A549 (cell line): ENCODE results near the gene MAN2B2. TPM values are rescaled to one million over a fixed set of nuclear protein-coding genes. Genes with fewer than 3 reads are reported as not detected.

ENCODE experiments used
- ATAC-seq, 2 experiments: fragments of 200-7000 bp in 1 of 2; fragments of >200 bp in 1 of 2; cut with Nextera tagmentation in 1 of 2; cut with Tn5 transposase in 1 of 2; 3 replicates each; pipeline versions ENCODE4 v1.8.0 to v1.9.1; 2018 to 2020; ENCODE audit warnings: mild to moderate bottlenecking in 1 of 2, moderate library complexity in 1 of 2
- CTCF ChIA-PET: fragments of 300-600 bp; sonication (Branson Sonifier 250); formaldehyde crosslinking; extraction: SDS; loops from one replicate; lab custom pipeline; 2021; ENCODE audit warnings: antibody characterized with exemption, inconsistent platforms; lab: Yijun Ruan, JAX
- POLR2A ChIA-PET: fragments of 350-600 bp; formaldehyde crosslinking; extraction: SDS; loops from one replicate; lab custom pipeline; 2021; ENCODE audit warnings: antibody characterized with exemption, inconsistent platforms; lab: Yijun Ruan, JAX
- DNase-seq, 2 experiments: peaks; one replicate each; pipeline versions ENCODE4 v3.0.0 to v3.0.0-alpha.2; 2011 to 2016; ENCODE audit warnings: low read depth in 1 of 2, low spot score in 1 of 2
- FAIRE-seq: peaks from 2 replicates; lab custom pipeline; 2011; peaks lifted over from hg19 to GRCh38; lab: Jason Lieb, UNC
- H3K27ac ChIP-seq, 2 experiments: fragments of >200 bp; sonication (Bioruptor Twin); formaldehyde crosslinking; 3 replicates each; pipeline ENCODE4 v1.5.1; 2016 to 2017
- H3K4me1 ChIP-seq: fragments of >200 bp; sonication (Bioruptor Twin); formaldehyde crosslinking; 3 replicates; pipeline ENCODE4 v1.6.1; 2016
- H3K4me2 ChIP-seq: fragments of >200 bp; sonication (Bioruptor Twin); formaldehyde crosslinking; 3 replicates; pipeline ENCODE4 v1.6.1; 2016
- H3K4me3 ChIP-seq: fragments of >200 bp; sonication (Bioruptor Twin); formaldehyde crosslinking; 3 replicates; pipeline ENCODE4 v1.5.1; 2016
- H3K9me3 ChIP-seq: fragments of >200 bp; sonication (Bioruptor Twin); formaldehyde crosslinking; 3 replicates; pipeline ENCODE4 v1.6.1; 2016
- CBX8 ChIP-seq: fragments of 200-600 bp; sonication (generic); IDR thresholded peaks from 2 replicates; pipeline ENCODE4 v1.6.1; 2016
- CHD4 ChIP-seq: fragments of 200-600 bp; sonication (generic); IDR thresholded peaks from 2 replicates; pipeline ENCODE4 v1.6.1; 2016; ENCODE audit warnings: antibody characterized with exemption, mild to moderate bottlenecking, borderline replicate concordance
- CTCF ChIP-seq: fragments of >200 bp; sonication (Bioruptor Twin); formaldehyde crosslinking; IDR thresholded peaks from 3 replicates; pipeline ENCODE4 v1.5.1; 2016
- EHF ChIP-seq: fragments of 250-450 bp; sonication (Bioruptor Pico); IDR thresholded peaks from 2 replicates; pipeline ENCODE4 v1.5.0; 2020; ENCODE audit warnings: mild to moderate bottlenecking
- EHMT2 ChIP-seq: fragments of 200-600 bp; sonication (generic); IDR thresholded peaks from 2 replicates; pipeline ENCODE4 v1.6.1; 2016; ENCODE audit warnings: antibody characterized with exemption, low read depth, mild to moderate bottlenecking, moderate library complexity
- FOSB ChIP-seq: fragments of 250-450 bp; sonication (Bioruptor Pico); IDR thresholded peaks from 2 replicates; pipeline ENCODE4 v1.5.0; 2020; ENCODE audit warnings: mild to moderate bottlenecking, moderate library complexity
- FOSL2 ChIP-seq, 2 experiments: fragments of 450-650 bp in 1 of 2; fragments of >200 bp in 1 of 2; sonication (Bioruptor Twin) in 1 of 2; formaldehyde crosslinking; IDR thresholded peaks; 2 replicates each; pipeline versions ENCODE4 v1.5.0 to v1.6.1; 2016 to 2020; ENCODE audit warnings: mild to moderate bottlenecking in 1 of 2, moderate library complexity in 1 of 2
- HEYL ChIP-seq: fragments of 250-450 bp; sonication (Bioruptor Pico); IDR thresholded peaks from 2 replicates; pipeline ENCODE4 v1.8.0; 2021; ENCODE audit warnings: mild to moderate bottlenecking, moderate library complexity
- HOXB5 ChIP-seq: fragments of 250-450 bp; sonication (Bioruptor Pico); IDR thresholded peaks from 2 replicates; pipeline ENCODE4 v1.5.0; 2020; ENCODE audit warnings: mild to moderate bottlenecking, moderate library complexity
- JUNB ChIP-seq: fragments of >200 bp; sonication (Bioruptor Twin); formaldehyde crosslinking; IDR thresholded peaks from 2 replicates; pipeline ENCODE4 v1.6.1; 2016
- KDM1A ChIP-seq: fragments of 200-600 bp; sonication (generic); IDR thresholded peaks from 2 replicates; pipeline ENCODE4 v1.6.1; 2016; ENCODE audit warnings: low read depth, mild to moderate bottlenecking
- MAZ ChIP-seq: fragments of 150-350 bp; IDR thresholded peaks from 2 replicates; pipeline ENCODE4 v1.6.1; 2014; ENCODE audit warnings: antibody characterized with exemption, low read depth, low read length, borderline replicate concordance
- NPAS2 ChIP-seq: fragments of 250-450 bp; sonication (Bioruptor Pico); IDR thresholded peaks from 2 replicates; pipeline ENCODE4 v1.8.0; 2022; ENCODE audit warnings: mild to moderate bottlenecking, moderate library complexity, borderline replicate concordance
- POLR2A ChIP-seq: IDR thresholded peaks from 2 replicates; pipeline ENCODE4 v1.6.1; 2012; ENCODE audit warnings: mild to moderate bottlenecking, low read length
- RAD21 ChIP-seq, 2 experiments: fragments of >200 bp in 1 of 2; sonication (Bioruptor Twin) in 1 of 2; formaldehyde crosslinking in 1 of 2; IDR thresholded peaks in 1 of 2; conservative IDR thresholded peaks in 1 of 2; 2 replicates in 1 of 2; 3 replicates in 1 of 2; pipeline ENCODE4 v1.6.1; 2012 to 2018; ENCODE audit warnings: inconsistent platforms in 1 of 2
- RCOR1 ChIP-seq: fragments of 150-350 bp; IDR thresholded peaks from 2 replicates; pipeline ENCODE4 v1.6.1; 2014; ENCODE audit warnings: antibody characterized with exemption, low read length, low read depth
- REST ChIP-seq: fragments of 200-600 bp; sonication (generic); IDR thresholded peaks from 2 replicates; pipeline ENCODE4 v1.6.1; 2016; ENCODE audit warnings: antibody characterized with exemption, mild to moderate bottlenecking, moderate library complexity
- RNF2 ChIP-seq: fragments of 200-600 bp; sonication (generic); IDR thresholded peaks from 2 replicates; pipeline ENCODE4 v1.6.1; 2016; ENCODE audit warnings: low read depth, mild to moderate bottlenecking, antibody characterized with exemption, moderate library complexity, borderline replicate concordance
- SMC3 ChIP-seq: fragments of >200 bp; sonication (Bioruptor Twin); formaldehyde crosslinking; IDR thresholded peaks from 3 replicates; pipeline ENCODE4 v1.6.1; 2018; ENCODE audit warnings: inconsistent platforms
- TFCP2L1 ChIP-seq: fragments of 250-450 bp; sonication (Bioruptor Pico); IDR thresholded peaks from 2 replicates; pipeline ENCODE4 v1.5.0; 2021; ENCODE audit warnings: mild to moderate bottlenecking
- ZC3H11A ChIP-seq: fragments of 450-650 bp; IDR thresholded peaks from 2 replicates; pipeline ENCODE4 v1.6.1; 2014; ENCODE audit warnings: antibody characterized with exemption, mild to moderate bottlenecking
- ZFP36 ChIP-seq: fragments of 450-650 bp; IDR thresholded peaks from 2 replicates; pipeline ENCODE4 v1.6.1; 2014; ENCODE audit warnings: borderline replicate concordance; ENCODE audit not compliant: partially characterized antibody
- ZSCAN20 ChIP-seq: fragments of 250-450 bp; sonication (Bioruptor Pico); IDR thresholded peaks from 2 replicates; pipeline ENCODE4 v1.8.0; 2022; ENCODE audit warnings: mild to moderate bottlenecking, moderate library complexity
- WGBS: methylation state at CpG from one replicate; pipeline ENCODE4 v1.1.6; 2017; ENCODE audit errors: missing lambda C conversion rate; 5-methylcytosine and 5-hydroxymethylcytosine counted together
- polyA plus RNA-seq, 4 experiments: library from polyadenylated mRNA; depleted of rRNA in 3 of 4; stranded (reverse); fragments of >200 nt; fragmentation: RNase III in 1 of 4; extraction: RNeasy Plus Mini Kit Qiagen cat#74134 plus additional on column Dnase treatment in 1 of 4; gene quantifications; 2 replicates in 3 of 4; 3 replicates in 1 of 4; pipeline ENCODE4 v1.2.3, GENCODE V29; 2011 to 2017
- TF ChIP-seq, protein P1 (sequence below): fragments of 450-650 bp; IDR thresholded peaks from 2 replicates; pipeline ENCODE4 v1.6.1; 2014; ENCODE audit warnings: antibody characterized with exemption
- TF ChIP-seq, protein P2 (sequence below): fragments of 250-450 bp; sonication (Bioruptor Pico); IDR thresholded peaks from 2 replicates; pipeline ENCODE4 v1.5.0; 2020; ENCODE audit warnings: low read depth, mild to moderate bottlenecking, moderate library complexity

Gene MAN2B2
- polyA plus RNA-seq, 2 of the 4 experiments (the other 2 are of a cell fraction), result 6.3 to 8.4 TPM

DNA sequence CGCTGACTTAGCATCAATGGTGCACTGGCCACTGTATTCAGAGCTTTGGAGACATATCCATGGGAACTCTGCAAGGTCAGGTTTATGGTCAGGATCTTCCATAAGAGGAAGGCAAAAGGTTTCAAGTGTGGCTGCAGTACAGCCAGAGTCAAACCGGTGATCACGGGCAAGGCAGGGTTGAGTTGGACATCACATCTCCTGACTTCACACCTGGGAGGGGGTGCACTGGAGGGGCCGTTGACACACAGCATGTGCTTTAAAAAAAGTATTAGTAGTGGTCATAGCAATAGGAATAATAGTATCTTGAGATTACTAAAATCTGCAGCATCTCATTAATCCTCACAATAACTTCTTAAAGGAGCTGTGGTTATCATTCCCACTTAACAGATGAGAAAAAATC, 28.9 kb upstream of the MAN2B2 start:
- 29% methylated on average over 4 of the region's 4 CpGs for WGBS
- ChIA-PET POLR2A (no interaction called here), CTCF (interaction anchor here (0.6 to 6.6 kb wide), 32 partner anchors 10 to 325 kb away, joined by 3 to 36 read pairs (median 4); partner anchors contain the start of genes MAN2B2 and MRFAP1)
- no peak for FAIRE-seq
- Histone ChIP-seq H3K4me3 (no peak overlapping the region), H3K4me1 (no peaks in the 10 kb centered on the region), H3K9me3 (no peaks in the 10 kb centered on the region), H3K4me2 (no peak overlapping the region), H3K27ac (no peak overlapping the region)
- no peak for DNase-seq
- no peak for ATAC-seq
- TF ChIP-seq HOXB5 (CRISPR knock-in tag) (no peak), RCOR1 (no peak), TFCP2L1 (no peak), FOSL2 (IDR thresholded peaks at IDR 0.05) (no peak), FOSL2 (CRISPR knock-in tag; IDR thresholded peaks at IDR 0.05) (no peak), CTCF (no peak), CBX8 (no peak), POLR2A (no peak), FOSB (no peak), EHF (no peak), ZC3H11A (no peak), KDM1A (no peak)
- TF ChIP-seq, protein P1, sequence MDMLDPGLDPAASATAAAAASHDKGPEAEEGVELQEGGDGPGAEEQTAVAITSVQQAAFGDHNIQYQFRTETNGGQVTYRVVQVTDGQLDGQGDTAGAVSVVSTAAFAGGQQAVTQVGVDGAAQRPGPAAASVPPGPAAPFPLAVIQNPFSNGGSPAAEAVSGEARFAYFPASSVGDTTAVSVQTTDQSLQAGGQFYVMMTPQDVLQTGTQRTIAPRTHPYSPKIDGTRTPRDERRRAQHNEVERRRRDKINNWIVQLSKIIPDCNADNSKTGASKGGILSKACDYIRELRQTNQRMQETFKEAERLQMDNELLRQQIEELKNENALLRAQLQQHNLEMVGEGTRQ, result no peak

- 13% methylated on average over 19 of the region's 19 CpGs for WGBS
- ChIA-PET POLR2A (no interaction called here), CTCF (interaction anchor here (0.6 to 6.6 kb wide), 41 partner anchors 11 to 326 kb away, joined by 3 to 36 read pairs (median 4); partner anchors contain the start of genes MAN2B2 and MRFAP1)
- FAIRE-seq (no peak), DNase-seq (peak; percentile 20 to 75), ATAC-seq (peak in 1 of 2 experiments; percentile 78; a peak in 4 of 6 replicates)
- Histone ChIP-seq H3K4me3 (no peak overlapping the region), H3K4me1 (no peaks in the 10 kb centered on the region), H3K27ac (no peak overlapping the region), H3K4me2 (no peak overlapping the region), H3K9me3 (peaks cover 6% of the 10 kb centered on the region; the same call in 2 of the 3 replicates)
- TF ChIP-seq RNF2, result no peak
- TF ChIP-seq EHMT2, result peak; percentile 59; the same call in 1 of the 2 replicates
- TF ChIP-seq SMC3, result peak; percentile 75
- no peak for TF ChIP-seq KDM1A
- TF ChIP-seq JUNB, result no peak
- peak; percentile 68 for TF ChIP-seq CTCF
- no peak for TF ChIP-seq CHD4
- TF ChIP-seq HOXB5 (CRISPR knock-in tag), result peak; percentile 56; the same call in 1 of the 2 replicates
- no peak for TF ChIP-seq HEYL
- TF ChIP-seq, protein P2, sequence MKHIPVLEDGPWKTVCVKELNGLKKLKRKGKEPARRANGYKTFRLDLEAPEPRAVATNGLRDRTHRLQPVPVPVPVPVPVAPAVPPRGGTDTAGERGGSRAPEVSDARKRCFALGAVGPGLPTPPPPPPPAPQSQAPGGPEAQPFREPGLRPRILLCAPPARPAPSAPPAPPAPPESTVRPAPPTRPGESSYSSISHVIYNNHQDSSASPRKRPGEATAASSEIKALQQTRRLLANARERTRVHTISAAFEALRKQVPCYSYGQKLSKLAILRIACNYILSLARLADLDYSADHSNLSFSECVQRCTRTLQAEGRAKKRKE (CRISPR knock-in tag), result no peak
- TF ChIP-seq CBX8, result no peak
- TF ChIP-seq REST, result peak; percentile 99
- no peak for TF ChIP-seq ZSCAN20 (CRISPR knock-in tag)
- TF ChIP-seq RAD21 (conservative IDR thresholded peaks at IDR 0.05 in 1 of 2, IDR thresholded peaks at IDR 0.05 in 1 of 2), result peak; percentile 59 to 63
- no peak for TF ChIP-seq NPAS2 (CRISPR knock-in tag)
- 0 out of 2 replicates have a peak, but pooled peaks have one; percentile 70 for TF ChIP-seq EHF
- no peak for TF ChIP-seq ZFP36
- no peak for TF ChIP-seq MAZ
Observed at GRCh38 chr4:6546681-6547447, 28.1 kb upstream of the MAN2B2 start.
